Gastrocnemius medialis (tissue), 4 donors: ENCODE data around the gene TBC1D32. TPM values are rescaled to one million over a fixed set of nuclear protein-coding genes. Genes with fewer than 3 reads are reported as not detected.
"Not testable (repeated sequence)": the region's sequence is repeated elsewhere in the genome, so short reads cannot be mapped to it uniquely, and the experiment has no call there.

ENCODE experiments used
- ATAC-seq, 2 donors: fragments of 150-250 bp; one replicate each; pipeline ENCODE4 v1.9.1; 2016
- DNase-seq, 2 donors: peaks; one replicate each; pipeline ENCODE4 v3.0.0-alpha.2; 2019
- H3K27ac ChIP-seq, 4 donors: fragments of 200-600 bp; sonication (generic); 1 replicate in 1 of 4; 2 replicates in 3 of 4; pipeline ENCODE4 v1.5.1; 2016 to 2018; ENCODE audit warnings: mild to moderate bottlenecking in 2 of 4, moderate library complexity in 1 of 4
- H3K27me3 ChIP-seq, 3 donors: fragments of 200-600 bp; sonication (generic) in 2 of 3; 1 replicate in 1 of 3; 2 replicates in 2 of 3; pipeline versions ENCODE4 v1.5.1 to v1.6.0; 2016 to 2019; ENCODE audit warnings: mild to moderate bottlenecking in 1 of 3, moderate library complexity in 1 of 3
- H3K36me3 ChIP-seq, 2 donors: fragments of 200-600 bp; sonication (generic) in 1 of 2; one replicate each; pipeline ENCODE4 v1.5.1; 2017 to 2018
- H3K4me1 ChIP-seq, 2 donors: fragments of 200-600 bp; sonication (generic) in 1 of 2; one replicate each; pipeline ENCODE4 v1.5.1; 2016 to 2017; ENCODE audit warnings: mild to moderate bottlenecking in 2 of 2
- H3K4me3 ChIP-seq, 4 donors: fragments of 200-600 bp; sonication (generic) in 3 of 4; 1 replicate in 1 of 4; 2 replicates in 3 of 4; pipeline ENCODE4 v1.5.1; 2016 to 2019; ENCODE audit warnings: mild to moderate bottlenecking in 2 of 4
- H3K9me3 ChIP-seq, 3 donors: fragments of 200-600 bp; sonication (generic) in 2 of 3; 1 replicate in 1 of 3; 2 replicates in 2 of 3; pipeline ENCODE4 v1.5.1; 2016 to 2019
- CTCF ChIP-seq, 5 experiments: fragments of 450-650 bp in 3 of 5; fragments of 200-600 bp in 2 of 5; sonication (generic) in 2 of 5; IDR thresholded peaks in 4 of 5; conservative IDR thresholded peaks in 1 of 5; 1 replicate in 4 of 5; 2 replicates in 1 of 5; pipeline ENCODE4 v1.5.1; 2016 to 2019; ENCODE audit warnings: antibody characterized with exemption in 5 of 5, mild to moderate bottlenecking in 3 of 5, moderate library complexity in 3 of 5
- POLR2A ChIP-seq, 2 donors: fragments of 450-650 bp; IDR thresholded peaks; one replicate each; pipeline ENCODE4 v1.6.1; 2017; ENCODE audit warnings: antibody characterized with exemption in 2 of 2, mild to moderate bottlenecking in 2 of 2, moderate library complexity in 2 of 2
- in situ Hi-C, 4 donors: fragments of 200-750 bp; cut with MboI; loops; one replicate each; pipeline versions ENCODE4 v1.15.0 to v1.8.0; 2017; ENCODE audit warnings: low sequenced_read_pairs in 4 of 4
- intact Hi-C: fragments of 100-400 bp; cut with DNase I; formaldehyde crosslinking; loops from one replicate; pipeline ENCODE4 v1.15.1; 2023; ENCODE audit warnings: low total_unique reads
- total RNA-seq, 4 donors: library from RNA; depleted of rRNA; stranded (reverse); fragments of >200 nt; gene quantifications; one replicate each; pipeline versions ENCODE4 v1.1.0 to v1.2.3, GENCODE V29; 2016

Gene TBC1D32
- total RNA-seq, 4 donors from 2014 or later: 0.07 to 1.2 (median 0.43) TPM

GRCh38 chr6:121376411-121376810, 42.1 kb upstream of the TBC1D32 start:
- Histone ChIP-seq H3K9me3 (no peaks in the 10 kb centered on the region), H3K4me1 (no peaks in the 10 kb centered on the region), H3K36me3 (no peaks in the 10 kb centered on the region), H3K27me3 (no peaks in the 10 kb centered on the region), H3K27ac (no peak overlapping the region), H3K4me3 (no peak overlapping the region)
- DNase-seq: no peak
- TF ChIP-seq CTCF (IDR thresholded peaks at IDR 0.05 in 4 of 5, conservative IDR thresholded peaks at IDR 0.05 in 1 of 5) (no peak), POLR2A (IDR thresholded peaks at IDR 0.05) (no peak)
- intact Hi-C loops: no loop called here
- ATAC-seq: no peak
- in situ Hi-C loops: no loop called here

GRCh38 chr6:121374219-121374618, 39.9 kb upstream of the TBC1D32 start:
- H3K9me3 ChIP-seq, H3K27ac ChIP-seq, H3K4me1 ChIP-seq, H3K4me3 ChIP-seq, intact Hi-C loops, in situ Hi-C loops, H3K36me3 ChIP-seq, H3K27me3 ChIP-seq, DNase-seq, ATAC-seq: not testable (repeated sequence)

GRCh38 chr6:121365536-121366521, 31.5 kb upstream of the TBC1D32 start:
- no peaks in the 10 kb centered on the region for H3K4me1 ChIP-seq
- DNase-seq (no peak), ATAC-seq (no peak)
- no peak overlapping the region for H3K27ac ChIP-seq
- no peaks in the 10 kb centered on the region for H3K9me3 ChIP-seq
- in situ Hi-C loops (no loop called here), intact Hi-C loops (no loop called here)
- TF ChIP-seq POLR2A (IDR thresholded peaks at IDR 0.05) (no peak), CTCF (IDR thresholded peaks at IDR 0.05 in 4 of 5, conservative IDR thresholded peaks at IDR 0.05 in 1 of 5) (no peak)
- no peaks in the 10 kb centered on the region for H3K36me3 ChIP-seq
- no peaks in the 10 kb centered on the region for H3K27me3 ChIP-seq
- H3K4me3 ChIP-seq: no peak overlapping the region

- H3K9me3 ChIP-seq: no peaks in the 10 kb centered on the region
- H3K4me1 ChIP-seq: no peaks in the 10 kb centered on the region
- H3K27ac ChIP-seq: no peak overlapping the region
- H3K36me3 ChIP-seq: no peaks in the 10 kb centered on the region
- TF ChIP-seq POLR2A (IDR thresholded peaks at IDR 0.05) (no peak), CTCF (IDR thresholded peaks at IDR 0.05 in 4 of 5, conservative IDR thresholded peaks at IDR 0.05 in 1 of 5) (no peak)
- H3K27me3 ChIP-seq: no peaks in the 10 kb centered on the region
- no peak for DNase-seq
- in situ Hi-C loops (no loop called here), intact Hi-C loops (no loop called here)
- H3K4me3 ChIP-seq: no peak overlapping the region
- no peak for ATAC-seq
Observed at GRCh38 chr6:121356575-121356974, 22.3 kb upstream of the TBC1D32 start.

GRCh38 chr6:121354764-121355163, 20.5 kb upstream of the TBC1D32 start:
- no peak overlapping the region for H3K27ac ChIP-seq
- intact Hi-C loops: no loop called here
- no peaks in the 10 kb centered on the region for H3K27me3 ChIP-seq
- H3K4me3 ChIP-seq: no peak overlapping the region
- H3K36me3 ChIP-seq: no peaks in the 10 kb centered on the region
- TF ChIP-seq POLR2A (IDR thresholded peaks at IDR 0.05): no peak
- TF ChIP-seq CTCF (IDR thresholded peaks at IDR 0.05 in 4 of 5, conservative IDR thresholded peaks at IDR 0.05 in 1 of 5): no peak
- no peak for DNase-seq
- in situ Hi-C loops: no loop called here
- H3K9me3 ChIP-seq: no peaks in the 10 kb centered on the region
- H3K4me1 ChIP-seq: no peaks in the 10 kb centered on the region
- no peak for ATAC-seq
